ENCODE measurements around the gene TLE5.
"Not testable (repeated sequence)": the region's sequence is repeated elsewhere in the genome, so short reads cannot be mapped to it uniquely, and the experiment has no call there.

TLE5 gene

GRCh38 chr19:3096267-3096901 lies 34.1 kb upstream of the TLE5 start:
- no peak for DNase-seq (ENCODE audit: low read depth)

- DNase-seq (ENCODE audit: low read depth), result no peak
These were observed 33.3 kb upstream of the TLE5 start for GRCh38 chr19:3095441-3096191.

- no peak for DNase-seq (ENCODE audit: low read depth)
These were observed 32.5 kb upstream of the TLE5 start for GRCh38 chr19:3094601-3095440.

- DNase-seq (ENCODE audit: low read depth), result not testable (repeated sequence)
These were observed 27.1 kb upstream of the TLE5 start for GRCh38 chr19:3089299-3089855.

GRCh38 chr19:3087769-3088168 lies 25.5 kb upstream of the TLE5 start:
- DNase-seq (ENCODE audit: low read depth), result no peak

- no peak for DNase-seq (ENCODE audit: low read depth)
These were observed 22.6 kb upstream of the TLE5 start for GRCh38 chr19:3084943-3085342.

GRCh38 chr19:3083964-3084363 lies 21.7 kb upstream of the TLE5 start:
- DNase-seq (ENCODE audit: low read depth), result no peak

GRCh38 chr19:3082331-3082730 lies 20.0 kb upstream of the TLE5 start:
- no peak for DNase-seq (ENCODE audit: low read depth)

- DNase-seq (ENCODE audit: low read depth), result peak; percentile 76
These were observed 18.0 kb upstream of the TLE5 start for GRCh38 chr19:3080286-3080685.

GRCh38 chr19:3079578-3079977 lies 17.3 kb upstream of the TLE5 start:
- DNase-seq (ENCODE audit: low read depth), result no peak

GRCh38 chr19:3075605-3076431 lies 13.5 kb upstream of the TLE5 start:
- DNase-seq (ENCODE audit: low read depth), result no peak

- DNase-seq (ENCODE audit: low read depth), result no peak
These were observed 11.8 kb upstream of the TLE5 start for GRCh38 chr19:3073931-3074595.

GRCh38 chr19:3073159-3073563 lies 10.9 kb upstream of the TLE5 start:
- DNase-seq (ENCODE audit: low read depth), result peak; percentile 71

- DNase-seq (ENCODE audit: low read depth), result no peak
These were observed 9.5 kb upstream of the TLE5 start for GRCh38 chr19:3071768-3072167.

GRCh38 chr19:3068071-3068470 lies 5.8 kb upstream of the TLE5 start:
- no peak for DNase-seq (ENCODE audit: low read depth)

GRCh38 chr19:3067563-3067962 lies 5.3 kb upstream of the TLE5 start:
- DNase-seq (ENCODE audit: low read depth), result no peak

GRCh38 chr19:3066482-3067049 lies 4.3 kb upstream of the TLE5 start:
- no peak for DNase-seq (ENCODE audit: low read depth)

GRCh38 chr19:3065675-3066357 lies 3.5 kb upstream of the TLE5 start:
- no peak for DNase-seq (ENCODE audit: low read depth)

- DNase-seq (ENCODE audit: low read depth), result no peak
These were observed 1.7 kb upstream of the TLE5 start for GRCh38 chr19:3064011-3064330.
